OCI-LY7 (cell line): ENCODE results near the gene TSPAN5. TPM values are rescaled to one million over a fixed set of nuclear protein-coding genes. Genes with fewer than 3 reads are reported as not detected.

Experiments
- BruUV-seq: library from RNA; stranded (reverse); fragments of 400-500 nt; replicated peaks from 2 replicates; lab custom pipeline; 2021; lab: Mats Ljungman, UMichigan
- CTCF ChIA-PET: fragments of 300-600 bp; sonication (Branson Sonifier 250); formaldehyde crosslinking; loops from one replicate; lab custom pipeline; 2022; ENCODE audit warnings: antibody characterized with exemption; ENCODE audit not compliant: unreplicated experiment; lab: Charles Lee
- POLR2A ChIA-PET: fragments of 300-600 bp; sonication (Branson Sonifier 250); formaldehyde crosslinking; loops from one replicate; lab custom pipeline; 2022; ENCODE audit warnings: antibody characterized with exemption; lab: Charles Lee
- DNase-seq: peaks from one replicate; pipeline ENCODE4 v3.0.0-alpha.2; 2015; ENCODE audit warnings: low spot score
- H2AFZ ChIP-seq: fragments of 200-600 bp; sonication (generic), shearing (Covaris generic); 2 replicates; pipeline ENCODE4 v1.6.1; 2014; ENCODE audit warnings: mild to moderate bottlenecking, antibody characterized with exemption, low read length, moderate library complexity
- H3K27ac ChIP-seq: fragments of 200-600 bp; sonication (generic); 2 replicates; pipeline ENCODE4 v1.5.1; 2014; ENCODE audit warnings: mixed run types, low read depth, mild to moderate bottlenecking, moderate library complexity, low read length, inconsistent platforms; ENCODE audit not compliant: poor library complexity, severe bottlenecking
- H3K36me3 ChIP-seq: fragments of 200-600 bp; sonication (generic); 2 replicates; pipeline ENCODE4 v1.6.1; 2014; ENCODE audit warnings: mild to moderate bottlenecking, antibody characterized with exemption, low read length, moderate library complexity, mixed read lengths; ENCODE audit not compliant: insufficient read depth
- H3K4me1 ChIP-seq: fragments of 200-600 bp; sonication (generic); 2 replicates; pipeline ENCODE4 v1.5.1; 2014; ENCODE audit warnings: mild to moderate bottlenecking, low read length; ENCODE audit not compliant: insufficient read depth, poor library complexity, severe bottlenecking
- H3K4me2 ChIP-seq: fragments of 200-600 bp; sonication (generic); 2 replicates; pipeline ENCODE4 v1.6.1; 2014; ENCODE audit warnings: mild to moderate bottlenecking, low read length
- H3K4me3 ChIP-seq: fragments of 200-600 bp; sonication (generic); 2 replicates; pipeline ENCODE4 v1.5.1; 2014; ENCODE audit warnings: mild to moderate bottlenecking, low read depth, low read length; ENCODE audit not compliant: poor library complexity, severe bottlenecking
- H3K79me2 ChIP-seq: fragments of 200-600 bp; sonication (generic); 2 replicates; pipeline ENCODE4 v1.6.1; 2016; ENCODE audit warnings: low read depth, mild to moderate bottlenecking, low read length, moderate library complexity, mixed read lengths; ENCODE audit not compliant: insufficient read depth
- H3K9me2 ChIP-seq: fragments of 200-600 bp; sonication (generic); 2 replicates; pipeline ENCODE4 v1.6.1; 2016; ENCODE audit warnings: mild to moderate bottlenecking, low read length, mixed read lengths; ENCODE audit not compliant: insufficient read depth
- H3K9me3 ChIP-seq: fragments of 200-600 bp; sonication (generic); 2 replicates; pipeline ENCODE4 v1.6.1; 2014; ENCODE audit warnings: mild to moderate bottlenecking, mixed run types, low read length, mixed read lengths
- H4K20me1 ChIP-seq: fragments of 200-600 bp; sonication (generic); 2 replicates; pipeline ENCODE4 v1.6.1; 2014; ENCODE audit warnings: mild to moderate bottlenecking, antibody characterized with exemption, low read length, moderate library complexity, mixed read lengths; ENCODE audit not compliant: insufficient read depth
- CTCF ChIP-seq: fragments of 200-600 bp; sonication (generic); conservative IDR thresholded peaks from 2 replicates; pipeline ENCODE4 v1.5.1; 2014; ENCODE audit warnings: mild to moderate bottlenecking, antibody characterized with exemption, low read length, moderate library complexity, mixed read lengths
- EZH2phosphoT487 ChIP-seq: fragments of 200-600 bp; sonication (generic); IDR thresholded peaks from 2 replicates; pipeline ENCODE4 v1.6.1; 2018; ENCODE audit warnings: low read depth, borderline replicate concordance, mild to moderate bottlenecking, mixed run types, antibody characterized with exemption, low read length, moderate library complexity, mixed read lengths
- intact Hi-C: fragments of 100-400 bp; cut with micrococcal nuclease; formaldehyde crosslinking; loops from one replicate; pipeline ENCODE4 v1.10.0; 2022; ENCODE audit not compliant: unreplicated experiment
- total RNA-seq, 2 experiments: library from RNA; depleted of rRNA in 1 of 2; stranded (reverse); fragments of >200 nt in 1 of 2; shearing (Covaris generic) in 1 of 2; gene quantifications; 2 replicates each; pipeline ENCODE4 v1.2.3, GENCODE V29; 2014 to 2022

TSPAN5 gene
- total RNA-seq, 2 experiments from 2014 or later = not detected

- H3K9me3 ChIP-seq = no peaks in the 10 kb centered on the region
- H3K79me2 ChIP-seq = no peaks in the 10 kb centered on the region
- H3K27ac ChIP-seq = no peak overlapping the region
- H3K4me1 ChIP-seq = no peaks in the 10 kb centered on the region
- POLR2A ChIA-PET = no interaction called here
- intact Hi-C loops = no loop called here
- no peak for TF ChIP-seq EZH2phosphoT487
- no peak for TF ChIP-seq CTCF
- no peaks in the 10 kb centered on the region for H3K36me3 ChIP-seq
- no peaks in the 10 kb centered on the region for H3K9me2 ChIP-seq
- no TSS peak for BruUV-seq
- no peak overlapping the region for H2AFZ ChIP-seq
- DNase-seq = no peak
- H4K20me1 ChIP-seq = no peaks in the 10 kb centered on the region
- no peak overlapping the region for H3K4me2 ChIP-seq
- H3K4me3 ChIP-seq = no peak overlapping the region
- CTCF ChIA-PET = interaction anchor here (0.6 kb wide), 1 partner anchor 32 kb away, joined by 3 read pairs; no protein-coding TSS in a partner anchor
Observed at GRCh38 chr4:98584265-98584664, 74.1 kb downstream of the TSPAN5 start.

DNA sequence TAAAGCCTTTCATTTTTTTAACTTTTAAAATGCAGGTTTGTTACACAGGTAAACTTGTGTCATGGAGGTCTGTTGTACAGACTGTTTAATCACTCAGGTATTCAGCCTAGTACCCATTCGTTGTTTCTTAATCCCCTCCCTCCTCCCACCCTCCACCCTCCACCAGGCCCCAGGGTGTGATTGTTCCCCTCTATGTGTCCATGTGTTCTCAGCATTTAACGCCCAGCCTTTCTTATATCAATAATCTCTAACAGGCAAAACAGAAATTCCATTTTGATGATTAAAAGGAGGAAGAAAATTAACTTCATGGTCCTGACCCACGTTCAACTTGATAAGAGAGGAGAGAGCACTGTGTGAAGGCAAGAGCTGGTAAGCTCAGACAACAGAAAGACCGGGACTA lies 75.1 kb downstream of the TSPAN5 start:
- H3K27ac ChIP-seq = no peak overlapping the region
- intact Hi-C loops = no loop called here
- H3K4me1 ChIP-seq = no peaks in the 10 kb centered on the region
- TF ChIP-seq CTCF = no peak
- TF ChIP-seq EZH2phosphoT487 = no peak
- no peak overlapping the region for H3K4me3 ChIP-seq
- H3K36me3 ChIP-seq = no peaks in the 10 kb centered on the region
- no peaks in the 10 kb centered on the region for H4K20me1 ChIP-seq
- DNase-seq = no peak
- no peaks in the 10 kb centered on the region for H3K79me2 ChIP-seq
- CTCF ChIA-PET = interaction anchor here (0.6 kb wide), 1 partner anchor 33 kb away, joined by 3 read pairs; no protein-coding TSS in a partner anchor
- POLR2A ChIA-PET = no interaction called here
- no peak overlapping the region for H3K4me2 ChIP-seq
- H3K9me3 ChIP-seq = no peaks in the 10 kb centered on the region
- no TSS peak for BruUV-seq
- H3K9me2 ChIP-seq = no peaks in the 10 kb centered on the region
- no peak overlapping the region for H2AFZ ChIP-seq

DNA sequence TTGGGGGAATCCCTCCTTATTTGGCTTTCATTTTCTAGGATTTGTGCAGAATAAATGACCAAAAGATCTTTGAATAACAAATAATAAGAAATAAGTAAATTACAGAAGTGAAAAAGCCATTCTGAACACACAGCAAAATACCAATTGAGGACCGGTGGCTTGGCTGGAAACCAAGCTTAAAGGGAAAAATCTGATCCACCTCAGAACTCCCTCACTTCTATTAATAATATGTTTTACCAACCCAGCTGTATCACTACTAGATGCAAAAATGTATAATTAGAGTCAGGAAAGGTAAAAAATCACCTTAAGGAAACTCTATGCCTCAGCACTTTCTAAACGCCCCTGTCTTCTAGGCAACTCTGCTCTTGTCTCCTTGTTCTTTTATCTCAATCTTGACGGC lies 77.3 kb downstream of the TSPAN5 start:
- BruUV-seq = no TSS peak
- DNase-seq = no peak
- ChIA-PET POLR2A (no interaction called here), CTCF (no interaction called here)
- no peaks in the 10 kb centered on the region for H3K4me1 ChIP-seq
- no peaks in the 10 kb centered on the region for H3K79me2 ChIP-seq
- intact Hi-C loops = no loop called here
- H3K36me3 ChIP-seq = no peaks in the 10 kb centered on the region
- no peaks in the 10 kb centered on the region for H3K9me3 ChIP-seq
- no peak overlapping the region for H3K4me2 ChIP-seq
- no peak for TF ChIP-seq CTCF
- no peak for TF ChIP-seq EZH2phosphoT487
- H3K27ac ChIP-seq = no peak overlapping the region
- H3K4me3 ChIP-seq = no peak overlapping the region
- H3K9me2 ChIP-seq = no peaks in the 10 kb centered on the region
- H4K20me1 ChIP-seq = no peaks in the 10 kb centered on the region
- H2AFZ ChIP-seq = no peak overlapping the region
